Chondrocyte (in vitro differentiated cells): ENCODE data around the gene TFDP2. TPM values are rescaled to one million over a fixed set of nuclear protein-coding genes. Genes with fewer than 3 reads are reported as not detected.

Source experiments
- DNase-seq: peaks from one replicate; pipeline ENCODE4 v3.0.0; 2021; ENCODE audit warnings: mixed read lengths, low spot score
- H3K27ac Mint-ChIP-seq: one replicate; pipeline ENCODE4 v1.8.0; 2021; ENCODE audit warnings: mild to moderate bottlenecking, moderate library complexity, mixed read lengths; ENCODE audit not compliant: unreplicated experiment
- H3K27me3 Mint-ChIP-seq: 2 replicates; pipeline ENCODE4 v1.8.0; 2021; ENCODE audit warnings: low read depth, mixed read lengths
- H3K36me3 Mint-ChIP-seq: 2 replicates; pipeline ENCODE4 v1.8.0; 2021; ENCODE audit warnings: low read depth, mixed read lengths
- H3K4me1 Mint-ChIP-seq: 2 replicates; pipeline ENCODE4 v1.8.0; 2021; ENCODE audit warnings: low read depth, mild to moderate bottlenecking, mixed read lengths
- H3K4me3 Mint-ChIP-seq: one replicate; pipeline ENCODE4 v1.8.0; 2021; ENCODE audit warnings: mild to moderate bottlenecking, moderate library complexity, mixed read lengths; ENCODE audit not compliant: unreplicated experiment
- H3K9me3 Mint-ChIP-seq: 2 replicates; pipeline ENCODE4 v1.8.0; 2021; ENCODE audit warnings: low read depth, mixed read lengths
- total RNA-seq: library from RNA; stranded (reverse); gene quantifications from 3 replicates; pipeline ENCODE4 v1.2.1, GENCODE V29; 2021
- TF ChIP-seq, protein P1 (sequence below): fragments of 200-600 bp; sonication (generic); IDR thresholded peaks from 2 replicates; pipeline ENCODE4 v1.5.0; 2021; ENCODE audit warnings: antibody characterized with exemption, mild to moderate bottlenecking, moderate library complexity

TFDP2 gene
- total RNA-seq, 1 donor from 2014 or later = 36.5 TPM

DNA sequence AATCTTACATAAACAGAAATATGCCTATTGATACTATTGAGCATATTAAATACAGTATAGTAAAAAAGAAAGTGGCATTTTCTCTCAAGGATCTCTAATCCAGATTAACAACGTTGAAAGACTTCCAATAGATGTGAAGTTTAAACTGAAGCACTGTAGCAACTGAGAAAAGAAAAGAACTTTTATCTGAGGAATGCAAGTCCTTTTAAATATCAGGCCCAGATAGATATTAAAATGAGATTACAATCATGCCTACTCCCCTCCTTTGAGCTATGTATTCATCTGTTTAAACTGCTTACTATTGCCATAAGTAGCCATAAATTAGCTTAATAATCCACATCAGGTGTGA is 102.3 kb downstream of the TFDP2 start:
- Mint-ChIP-seq H3K9me3 (no peaks in the 10 kb centered on the region), H3K36me3 (peaks cover 2% of the 10 kb centered on the region), H3K4me1 (no peaks in the 10 kb centered on the region), H3K4me3 (no peak overlapping the region), H3K27ac (no peak overlapping the region), H3K27me3 (no peaks in the 10 kb centered on the region)
- TF ChIP-seq, protein P1, sequence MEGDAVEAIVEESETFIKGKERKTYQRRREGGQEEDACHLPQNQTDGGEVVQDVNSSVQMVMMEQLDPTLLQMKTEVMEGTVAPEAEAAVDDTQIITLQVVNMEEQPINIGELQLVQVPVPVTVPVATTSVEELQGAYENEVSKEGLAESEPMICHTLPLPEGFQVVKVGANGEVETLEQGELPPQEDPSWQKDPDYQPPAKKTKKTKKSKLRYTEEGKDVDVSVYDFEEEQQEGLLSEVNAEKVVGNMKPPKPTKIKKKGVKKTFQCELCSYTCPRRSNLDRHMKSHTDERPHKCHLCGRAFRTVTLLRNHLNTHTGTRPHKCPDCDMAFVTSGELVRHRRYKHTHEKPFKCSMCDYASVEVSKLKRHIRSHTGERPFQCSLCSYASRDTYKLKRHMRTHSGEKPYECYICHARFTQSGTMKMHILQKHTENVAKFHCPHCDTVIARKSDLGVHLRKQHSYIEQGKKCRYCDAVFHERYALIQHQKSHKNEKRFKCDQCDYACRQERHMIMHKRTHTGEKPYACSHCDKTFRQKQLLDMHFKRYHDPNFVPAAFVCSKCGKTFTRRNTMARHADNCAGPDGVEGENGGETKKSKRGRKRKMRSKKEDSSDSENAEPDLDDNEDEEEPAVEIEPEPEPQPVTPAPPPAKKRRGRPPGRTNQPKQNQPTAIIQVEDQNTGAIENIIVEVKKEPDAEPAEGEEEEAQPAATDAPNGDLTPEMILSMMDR = no peak
- no peak for DNase-seq

- DNase-seq = no peak
- Mint-ChIP-seq H3K36me3 (peaks cover 2% of the 10 kb centered on the region), H3K4me3 (no peak overlapping the region), H3K27me3 (no peaks in the 10 kb centered on the region), H3K4me1 (no peaks in the 10 kb centered on the region), H3K27ac (no peak overlapping the region), H3K9me3 (no peaks in the 10 kb centered on the region)
- TF ChIP-seq, protein P1 = no peak
These were observed 102.9 kb downstream of the TFDP2 start for GRCh38 chr3:142046320-142047020.

- H3K27me3 Mint-ChIP-seq = no peaks in the 10 kb centered on the region
- H3K4me3 Mint-ChIP-seq = no peak overlapping the region
- TF ChIP-seq, protein P1 = no peak
- no peaks in the 10 kb centered on the region for H3K4me1 Mint-ChIP-seq
- no peak for DNase-seq
- no peaks in the 10 kb centered on the region for H3K9me3 Mint-ChIP-seq
- H3K36me3 Mint-ChIP-seq = no peaks in the 10 kb centered on the region
- no peak overlapping the region for H3K27ac Mint-ChIP-seq
These were observed 108.3 kb downstream of the TFDP2 start for GRCh38 chr3:142040941-142041491.

DNA sequence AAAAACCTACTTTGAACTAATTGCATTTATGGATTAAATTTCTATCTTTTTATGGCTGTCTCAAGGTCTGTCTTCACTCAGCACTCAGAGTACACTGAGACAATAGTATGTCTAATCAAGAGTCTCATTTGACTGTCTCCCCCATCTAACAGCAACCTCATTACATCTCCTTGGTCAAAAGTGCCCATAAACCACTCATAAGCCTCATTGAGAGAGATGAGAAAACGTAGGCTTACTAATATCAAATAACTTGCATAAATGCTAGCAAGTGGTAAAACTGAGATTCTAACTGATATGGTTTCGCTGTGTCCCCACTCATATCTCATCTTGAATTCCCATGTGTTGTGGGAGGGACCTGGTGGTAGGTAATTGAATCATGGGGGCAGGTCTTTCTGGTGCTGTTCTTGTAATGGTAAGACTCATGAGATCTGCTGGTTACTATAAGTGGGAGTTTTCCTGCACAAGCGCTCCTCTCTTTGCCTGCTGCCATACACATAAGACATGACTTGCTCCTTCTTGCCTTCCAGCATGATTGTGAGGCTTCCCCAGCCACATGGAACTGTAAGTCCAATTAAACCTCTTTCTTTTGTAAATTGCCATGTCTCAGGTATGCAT is 113.9 kb downstream of the TFDP2 start:
- H3K4me1 Mint-ChIP-seq = no peaks in the 10 kb centered on the region
- TF ChIP-seq, protein P1 = no peak
- H3K27me3 Mint-ChIP-seq = no peaks in the 10 kb centered on the region
- no peak overlapping the region for H3K4me3 Mint-ChIP-seq
- H3K27ac Mint-ChIP-seq = no peak overlapping the region
- H3K36me3 Mint-ChIP-seq = no peaks in the 10 kb centered on the region
- no peak for DNase-seq
- H3K9me3 Mint-ChIP-seq = no peaks in the 10 kb centered on the region

GRCh38 chr3:142033292-142033691 is 116.1 kb downstream of the TFDP2 start:
- TF ChIP-seq, protein P1 = no peak
- H3K4me3 Mint-ChIP-seq = no peak overlapping the region
- no peak overlapping the region for H3K27ac Mint-ChIP-seq

More at GRCh38 chr3:142033292-142033691, 116.1 kb downstream of the TFDP2 start:
- no peaks in the 10 kb centered on the region for H3K9me3 Mint-ChIP-seq
- peaks cover 4% of the 10 kb centered on the region for H3K4me1 Mint-ChIP-seq
- H3K27me3 Mint-ChIP-seq = no peaks in the 10 kb centered on the region
- DNase-seq = no peak
- no peaks in the 10 kb centered on the region for H3K36me3 Mint-ChIP-seq
